ENCODE measurements around the gene TTPAL. TPM values are rescaled to one million over a fixed set of nuclear protein-coding genes. Genes with fewer than 3 reads are reported as not detected.

The TTPAL gene
- total and polyA plus RNA-seq, 2 of the 4 experiments (the other 2 are of a cell fraction), result 8.2 to 18.1 TPM

GRCh38 chr20:44463466-44463865, 12.2 kb upstream of the TTPAL start:
- in situ Hi-C loops (cut with MboI; ENCODE audit: low sequenced_read_pairs), result no loop called here
- ChIA-PET CTCF (no interaction called here), POLR2A (ENCODE audit: unreplicated experiment) (no interaction called here)
- Histone ChIP-seq H4K20me1 (ENCODE audit: insufficient read depth, low read length) (no peaks in the 10 kb centered on the region), H2AK9ac (replicated peaks; ENCODE audit: low read depth, low read length, poor library complexity) (no peak overlapping the region), H3K9me3 (ENCODE audit: control insufficient read depth, insufficient read depth, low read length) (no peaks in the 10 kb centered on the region), H3K9me1 (ENCODE audit: insufficient read depth, low read length) (no peaks in the 10 kb centered on the region), H3K4me3 (ENCODE audit: insufficient read depth, low read depth, low read length) (no peak overlapping the region), H3K27ac (ENCODE audit: insufficient read depth, low read length) (no peak overlapping the region), H3K4me2 (ENCODE audit: low read depth, low read length) (no peak overlapping the region), H2BK120ac (ENCODE audit: low read depth, low read length) (no peak overlapping the region), H2BK5ac (ENCODE audit: low read depth, low read length, poor library complexity, severe bottlenecking) (no peak overlapping the region), H2BK20ac (ENCODE audit: low read depth, low read length) (no peak overlapping the region), H3K14ac (replicated peaks; ENCODE audit: low read depth, low read length) (no peak overlapping the region), H3K18ac (ENCODE audit: low read depth, low read length) (no peak overlapping the region), H3K4ac (ENCODE audit: low read depth, low read length) (no peak overlapping the region), H4K91ac (ENCODE audit: insufficient read depth, low read depth, low read length) (no peak overlapping the region), H3K79me1 (ENCODE audit: low read depth in 1 of 2, low read length in 2 of 2) (no peaks in the 10 kb centered on the region), H4K8ac (ENCODE audit: low read depth in 2 of 2, low read length in 2 of 2) (no peak overlapping the region), H3K36me3 (ENCODE audit: control insufficient read depth, insufficient read depth, low read length) (no peaks in the 10 kb centered on the region), H2AK5ac (ENCODE audit: low read depth, low read length) (no peak overlapping the region), H4K5ac (ENCODE audit: low read depth, low read length) (no peak overlapping the region), H3K4me1 (ENCODE audit: control insufficient read depth, insufficient read depth, low read length) (no peaks in the 10 kb centered on the region), H2BK15ac (ENCODE audit: low read depth, low read length) (no peak overlapping the region), H3K56ac (ENCODE audit: extremely low read depth, insufficient read depth, low read length) (no peak overlapping the region), H3K9ac (ENCODE audit: low read depth, low read length) (no peak overlapping the region), H3K27me3 (ENCODE audit: control insufficient read depth, insufficient read depth, low read length) (peaks cover 24% of the 10 kb centered on the region), H3K23ac (ENCODE audit: low read depth, low read length) (no peak overlapping the region), H2AFZ (replicated peaks; ENCODE audit: low read length, poor library complexity) (no peak overlapping the region)
- no TSS peak for BruUV-seq (replicated peaks)
- no peak for TF ChIP-seq RCOR1 (IDR thresholded peaks at IDR 0.05; ENCODE audit: insufficient replicate concordance, low read length)
- no peak for TF ChIP-seq MXI1 (IDR thresholded peaks at IDR 0.05; ENCODE audit: borderline replicate concordance, low read depth, low read length)
- TF ChIP-seq CEBPB (IDR thresholded peaks at IDR 0.05; ENCODE audit: low read depth, low read length), result no peak
- TF ChIP-seq, protein P1, sequence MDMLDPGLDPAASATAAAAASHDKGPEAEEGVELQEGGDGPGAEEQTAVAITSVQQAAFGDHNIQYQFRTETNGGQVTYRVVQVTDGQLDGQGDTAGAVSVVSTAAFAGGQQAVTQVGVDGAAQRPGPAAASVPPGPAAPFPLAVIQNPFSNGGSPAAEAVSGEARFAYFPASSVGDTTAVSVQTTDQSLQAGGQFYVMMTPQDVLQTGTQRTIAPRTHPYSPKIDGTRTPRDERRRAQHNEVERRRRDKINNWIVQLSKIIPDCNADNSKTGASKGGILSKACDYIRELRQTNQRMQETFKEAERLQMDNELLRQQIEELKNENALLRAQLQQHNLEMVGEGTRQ (IDR thresholded peaks at IDR 0.05; ENCODE audit: low read depth, low read length), result no peak
- no peak for TF ChIP-seq SMC3 (IDR thresholded peaks at IDR 0.05; ENCODE audit: low read depth, low read length)
- TF ChIP-seq BHLHE40 (IDR thresholded peaks at IDR 0.05; ENCODE audit: low read depth, low read length), result no peak
- no peak for TF ChIP-seq RAD21 (IDR thresholded peaks at IDR 0.05; ENCODE audit: low read length)
- TF ChIP-seq FOS (IDR thresholded peaks at IDR 0.05; ENCODE audit: low read depth, low read length), result no peak
- no peak for TF ChIP-seq MAZ (IDR thresholded peaks at IDR 0.05; ENCODE audit: borderline replicate concordance, low read depth, low read length)
- WGBS, 2 experiments (ENCODE audit: extremely low coverage in 2 of 2, insufficient read length in 1 of 2), result no CpG with 5 or more reads among the region's 5 CpGs
- intact Hi-C loops (cut with micrococcal nuclease), result loop anchor here (5.0 kb wide), 1 partner anchor 346 kb away; no protein-coding TSS in a partner anchor
- dilution Hi-C loops (cut with HindIII; ENCODE audit: low sequenced_read_pairs, unreplicated experiment), result loop anchor here (10.0 kb wide), 1 partner anchor 69 kb away; no protein-coding TSS in a partner anchor
- ATAC-seq (ENCODE audit: low read depth), result no peak
- DNase-seq, result no peak

Measured in IMR-90 (cell line).